GM15510 (cell line): Measurements from ENCODE around the gene BATF2.

Source experiments
- POLR2A ChIP-seq: IDR thresholded peaks from 3 replicates; pipeline ENCODE4 v1.6.1; 2011; ENCODE audit warnings: borderline replicate concordance; ENCODE audit not compliant: insufficient read length; ENCODE audit errors: extremely low read depth

BATF2 gene

GRCh38 chr11:64994318-64994717 is 2.5 kb downstream of the BATF2 start:
- no peak for TF ChIP-seq POLR2A

GRCh38 chr11:64990222-64990923 is 6.4 kb downstream of the BATF2 start:
- no peak for TF ChIP-seq POLR2A

GRCh38 chr11:64989416-64989815 is 7.4 kb downstream of the BATF2 start:
- no peak for TF ChIP-seq POLR2A

- TF ChIP-seq POLR2A, result no peak
Observed at GRCh38 chr11:64987998-64988854, 8.5 kb downstream of the BATF2 start.

GRCh38 chr11:64976651-64977050 is 20.1 kb downstream of the BATF2 start:
- no peak for TF ChIP-seq POLR2A

GRCh38 chr11:64974124-64974523 is 22.6 kb downstream of the BATF2 start:
- TF ChIP-seq POLR2A, result no peak

- no peak for TF ChIP-seq POLR2A
Observed at GRCh38 chr11:64971421-64972233, 25.1 kb downstream of the BATF2 start, which contains the start of gene MAJIN. Gene MAJIN, minus strand, starts transcription at chr11:64972108. Its CDS starts 12,703 bp downstream, at chr11:64959405.

GRCh38 chr11:64970731-64971151 is 26.0 kb downstream of the BATF2 start:
- TF ChIP-seq POLR2A, result no peak

- TF ChIP-seq POLR2A, result no peak
Observed at GRCh38 chr11:64969209-64969608, 27.6 kb downstream of the BATF2 start.

- no peak for TF ChIP-seq POLR2A
Observed at GRCh38 chr11:64967375-64967774, 29.4 kb downstream of the BATF2 start.

GRCh38 chr11:64963072-64963631 is 33.6 kb downstream of the BATF2 start:
- no peak for TF ChIP-seq POLR2A

GRCh38 chr11:64960719-64961118 is 36.1 kb downstream of the BATF2 start:
- no peak for TF ChIP-seq POLR2A

GRCh38 chr11:64959498-64959897 is 37.3 kb downstream of the BATF2 start:
- no peak for TF ChIP-seq POLR2A

- no peak for TF ChIP-seq POLR2A
Observed at GRCh38 chr11:64954201-64954600, 42.6 kb downstream of the BATF2 start.
